WTC11 (cell line): ENCODE results near the gene ZNF292. TPM values are rescaled to one million over a fixed set of nuclear protein-coding genes. Genes with fewer than 3 reads are reported as not detected.

Experiments
- ATAC-seq: fragments of 200-7000 bp; cut with Tn5 transposase; 2 replicates; pipeline ENCODE4 v1.10.0; 2021; ENCODE audit warnings: mild to moderate bottlenecking, moderate library complexity
- CTCF ChIA-PET: fragments of 300-600 bp; sonication (Branson Sonifier 250); formaldehyde crosslinking; loops from one replicate; lab custom pipeline; 2021; ENCODE audit warnings: antibody characterized with exemption; lab: Charles Lee
- POLR2A ChIA-PET: fragments of 350-600 bp; sonication (Branson Sonifier 250); formaldehyde crosslinking; loops from one replicate; lab custom pipeline; 2021; ENCODE audit warnings: antibody characterized with exemption; lab: Charles Lee
- DNase-seq: peaks from one replicate; pipeline ENCODE4 v3.0.0; 2021; ENCODE audit warnings: low spot score
- H3K27ac Mint-ChIP-seq: 2 replicates; pipeline ENCODE4 v1.8.0; 2021; ENCODE audit warnings: mixed read lengths
- H3K27me3 Mint-ChIP-seq: 2 replicates; pipeline ENCODE4 v1.8.0; 2021; ENCODE audit warnings: low read depth, mild to moderate bottlenecking, moderate library complexity, mixed read lengths
- H3K36me3 Mint-ChIP-seq: 2 replicates; pipeline ENCODE4 v1.8.0; 2021; ENCODE audit warnings: mixed read lengths
- H3K4me1 Mint-ChIP-seq: 2 replicates; pipeline ENCODE4 v1.8.0; 2022; ENCODE audit warnings: mixed read lengths
- H3K4me3 Mint-ChIP-seq: 2 replicates; pipeline ENCODE4 v1.8.0; 2021; ENCODE audit warnings: mild to moderate bottlenecking, moderate library complexity, mixed read lengths
- H3K9me3 Mint-ChIP-seq: 2 replicates; pipeline ENCODE4 v1.8.0; 2021; ENCODE audit warnings: mixed read lengths
- CREM ChIP-seq: sonication (generic); formaldehyde crosslinking; IDR thresholded peaks from 2 replicates; pipeline ENCODE4 v1.8.1; 2022; ENCODE audit warnings: mild to moderate bottlenecking, missing genetic modification reagents, moderate library complexity
- FOXK1 ChIP-seq: sonication (generic); formaldehyde crosslinking; IDR thresholded peaks from 2 replicates; pipeline ENCODE4 v1.8.0; 2022; ENCODE audit warnings: mild to moderate bottlenecking, moderate library complexity, missing genetic modification reagents
- GRHL2 ChIP-seq: fragments of 250-450 bp; sonication (Bioruptor Pico); IDR thresholded peaks from 2 replicates; pipeline ENCODE4 v1.8.0; 2022; ENCODE audit warnings: mild to moderate bottlenecking, moderate library complexity; ENCODE audit not compliant: insufficient replicate concordance, severe bottlenecking
- KAT7 ChIP-seq: sonication (generic); formaldehyde crosslinking; IDR thresholded peaks from 2 replicates; pipeline ENCODE4 v1.8.1; 2023; ENCODE audit warnings: missing genetic modification reagents, mild to moderate bottlenecking, borderline replicate concordance
- MXD4 ChIP-seq: fragments of 250-450 bp; sonication (Bioruptor Pico); IDR thresholded peaks from 2 replicates; pipeline ENCODE4 v1.8.0; 2021; ENCODE audit warnings: mild to moderate bottlenecking, moderate library complexity, borderline replicate concordance
- NR1H2 ChIP-seq: sonication (generic); formaldehyde crosslinking; IDR thresholded peaks from 2 replicates; pipeline ENCODE4 v1.9.0; 2021; ENCODE audit warnings: mild to moderate bottlenecking, moderate library complexity, missing genetic modification reagents
- PRRX2 ChIP-seq: fragments of 250-450 bp; sonication (Bioruptor Pico); IDR thresholded peaks from 2 replicates; pipeline ENCODE4 v1.8.0; 2021; ENCODE audit warnings: mild to moderate bottlenecking
- TP53 ChIP-seq: sonication (generic); formaldehyde crosslinking; IDR thresholded peaks from 2 replicates; pipeline ENCODE4 v1.8.1; 2023; ENCODE audit warnings: mild to moderate bottlenecking, missing genetic modification reagents
- ZNF317 ChIP-seq: sonication (generic); formaldehyde crosslinking; IDR thresholded peaks from 2 replicates; pipeline ENCODE4 v1.8.1; 2023; ENCODE audit warnings: low read depth, mild to moderate bottlenecking, moderate library complexity, missing genetic modification reagents, borderline replicate concordance
- ZNF396 ChIP-seq: fragments of 250-450 bp; sonication (Bioruptor Pico); IDR thresholded peaks from 2 replicates; pipeline ENCODE4 v1.8.0; 2021; ENCODE audit warnings: mild to moderate bottlenecking, moderate library complexity, borderline replicate concordance
- total RNA-seq: library from RNA; stranded (reverse); gene quantifications from 3 replicates; pipeline ENCODE4 v1.2.3, GENCODE V29; 2021
- TF ChIP-seq, protein P1 (sequence below): fragments of 250-450 bp; sonication (Bioruptor Pico); IDR thresholded peaks from 2 replicates; pipeline ENCODE4 v1.8.0; 2021; ENCODE audit warnings: mild to moderate bottlenecking
- TF ChIP-seq, protein P2 (sequence below): sonication (generic); formaldehyde crosslinking; IDR thresholded peaks from 2 replicates; pipeline ENCODE4 v1.8.1; 2023; ENCODE audit warnings: mild to moderate bottlenecking, missing genetic modification reagents, borderline replicate concordance
- TF ChIP-seq, protein P3 (sequence below): fragments of 250-450 bp; sonication (Bioruptor Pico); IDR thresholded peaks from 2 replicates; pipeline ENCODE4 v1.9.0; 2021; ENCODE audit warnings: mild to moderate bottlenecking, borderline replicate concordance
- TF ChIP-seq, protein P4 (sequence below): fragments of 250-450 bp; sonication (Bioruptor Pico); IDR thresholded peaks from 2 replicates; pipeline ENCODE4 v2.1.2; 2022; ENCODE audit warnings: mild to moderate bottlenecking, moderate library complexity
- TF ChIP-seq, protein P5 (sequence below): sonication (generic); formaldehyde crosslinking; IDR thresholded peaks from 2 replicates; pipeline ENCODE4 v1.8.0; 2022; ENCODE audit warnings: mild to moderate bottlenecking, missing genetic modification reagents
- TF ChIP-seq, protein P6 (sequence below): sonication (generic); formaldehyde crosslinking; IDR thresholded peaks from 2 replicates; pipeline ENCODE4 v1.8.1; 2023; ENCODE audit warnings: mild to moderate bottlenecking, missing genetic modification reagents, moderate library complexity
- TF ChIP-seq, protein P7 (sequence below): fragments of 250-450 bp; sonication (Bioruptor Pico); IDR thresholded peaks from 2 replicates; pipeline ENCODE4 v1.9.0; 2021; ENCODE audit warnings: mild to moderate bottlenecking
- TF ChIP-seq, protein P8 (sequence below): sonication (generic); formaldehyde crosslinking; IDR thresholded peaks from 2 replicates; pipeline ENCODE4 v1.8.1; 2022; ENCODE audit warnings: low read depth, missing genetic modification reagents, borderline replicate concordance

ZNF292 gene
- total RNA-seq, 1 experiment from 2014 or later: 42.1 TPM

DNA sequence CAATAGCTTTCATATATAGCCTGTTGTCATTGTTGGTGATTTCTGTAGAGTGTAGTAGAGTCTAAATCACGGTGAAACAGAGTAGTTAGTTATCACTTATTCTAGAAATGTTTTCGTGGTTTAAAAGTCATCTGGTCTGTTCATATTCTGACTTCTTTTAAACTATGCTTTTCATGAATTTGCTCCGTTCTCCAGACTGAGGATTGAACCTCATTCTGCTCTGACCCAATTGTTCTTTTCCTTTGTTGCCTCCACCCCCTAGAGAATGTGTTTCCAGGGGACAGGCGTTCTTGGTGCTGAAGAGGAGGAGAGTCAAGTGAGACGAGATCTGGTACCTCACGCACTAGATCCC lies 748 bp upstream of the ZNF292 start:
- no peaks in the 10 kb centered on the region for H3K9me3 Mint-ChIP-seq
- DNase-seq: no peak
- peaks cover 44% of the 10 kb centered on the region for H3K4me1 Mint-ChIP-seq
- H3K4me3 Mint-ChIP-seq: peak overlapping the region; percentile 96
- ATAC-seq: no peak
- POLR2A ChIA-PET: interaction anchor here (0.9 kb wide), 1 partner anchor 619 kb away, joined by 3 read pairs; no protein-coding TSS in a partner anchor
- H3K27me3 Mint-ChIP-seq: peaks cover 23% of the 10 kb centered on the region
- peaks cover 16% of the 10 kb centered on the region for H3K36me3 Mint-ChIP-seq
- H3K27ac Mint-ChIP-seq: peak overlapping the region; percentile 99
- CTCF ChIA-PET: interaction anchor here (1.7 kb wide), 1 partner anchor 76 kb away, joined by 6 read pairs; no protein-coding TSS in a partner anchor
- TF ChIP-seq NR1H2 (CRISPR knock-in tag): no peak
- TF ChIP-seq MXD4: no peak
- TF ChIP-seq KAT7 (CRISPR knock-in tag): no peak
- TF ChIP-seq, protein P1, sequence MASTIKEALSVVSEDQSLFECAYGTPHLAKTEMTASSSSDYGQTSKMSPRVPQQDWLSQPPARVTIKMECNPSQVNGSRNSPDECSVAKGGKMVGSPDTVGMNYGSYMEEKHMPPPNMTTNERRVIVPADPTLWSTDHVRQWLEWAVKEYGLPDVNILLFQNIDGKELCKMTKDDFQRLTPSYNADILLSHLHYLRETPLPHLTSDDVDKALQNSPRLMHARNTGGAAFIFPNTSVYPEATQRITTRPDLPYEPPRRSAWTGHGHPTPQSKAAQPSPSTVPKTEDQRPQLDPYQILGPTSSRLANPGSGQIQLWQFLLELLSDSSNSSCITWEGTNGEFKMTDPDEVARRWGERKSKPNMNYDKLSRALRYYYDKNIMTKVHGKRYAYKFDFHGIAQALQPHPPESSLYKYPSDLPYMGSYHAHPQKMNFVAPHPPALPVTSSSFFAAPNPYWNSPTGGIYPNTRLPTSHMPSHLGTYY (CRISPR knock-in tag): no peak
- TF ChIP-seq, protein P2, sequence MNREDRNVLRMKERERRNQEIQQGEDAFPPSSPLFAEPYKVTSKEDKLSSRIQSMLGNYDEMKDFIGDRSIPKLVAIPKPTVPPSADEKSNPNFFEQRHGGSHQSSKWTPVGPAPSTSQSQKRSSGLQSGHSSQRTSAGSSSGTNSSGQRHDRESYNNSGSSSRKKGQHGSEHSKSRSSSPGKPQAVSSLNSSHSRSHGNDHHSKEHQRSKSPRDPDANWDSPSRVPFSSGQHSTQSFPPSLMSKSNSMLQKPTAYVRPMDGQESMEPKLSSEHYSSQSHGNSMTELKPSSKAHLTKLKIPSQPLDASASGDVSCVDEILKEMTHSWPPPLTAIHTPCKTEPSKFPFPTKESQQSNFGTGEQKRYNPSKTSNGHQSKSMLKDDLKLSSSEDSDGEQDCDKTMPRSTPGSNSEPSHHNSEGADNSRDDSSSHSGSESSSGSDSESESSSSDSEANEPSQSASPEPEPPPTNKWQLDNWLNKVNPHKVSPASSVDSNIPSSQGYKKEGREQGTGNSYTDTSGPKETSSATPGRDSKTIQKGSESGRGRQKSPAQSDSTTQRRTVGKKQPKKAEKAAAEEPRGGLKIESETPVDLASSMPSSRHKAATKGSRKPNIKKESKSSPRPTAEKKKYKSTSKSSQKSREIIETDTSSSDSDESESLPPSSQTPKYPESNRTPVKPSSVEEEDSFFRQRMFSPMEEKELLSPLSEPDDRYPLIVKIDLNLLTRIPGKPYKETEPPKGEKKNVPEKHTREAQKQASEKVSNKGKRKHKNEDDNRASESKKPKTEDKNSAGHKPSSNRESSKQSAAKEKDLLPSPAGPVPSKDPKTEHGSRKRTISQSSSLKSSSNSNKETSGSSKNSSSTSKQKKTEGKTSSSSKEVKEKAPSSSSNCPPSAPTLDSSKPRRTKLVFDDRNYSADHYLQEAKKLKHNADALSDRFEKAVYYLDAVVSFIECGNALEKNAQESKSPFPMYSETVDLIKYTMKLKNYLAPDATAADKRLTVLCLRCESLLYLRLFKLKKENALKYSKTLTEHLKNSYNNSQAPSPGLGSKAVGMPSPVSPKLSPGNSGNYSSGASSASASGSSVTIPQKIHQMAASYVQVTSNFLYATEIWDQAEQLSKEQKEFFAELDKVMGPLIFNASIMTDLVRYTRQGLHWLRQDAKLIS: no peak
- TF ChIP-seq TP53: no peak
- TF ChIP-seq FOXK1: no peak
- TF ChIP-seq PRRX2 (CRISPR knock-in tag): no peak
- TF ChIP-seq ZNF317 (CRISPR knock-in tag): no peak
- TF ChIP-seq, protein P3, sequence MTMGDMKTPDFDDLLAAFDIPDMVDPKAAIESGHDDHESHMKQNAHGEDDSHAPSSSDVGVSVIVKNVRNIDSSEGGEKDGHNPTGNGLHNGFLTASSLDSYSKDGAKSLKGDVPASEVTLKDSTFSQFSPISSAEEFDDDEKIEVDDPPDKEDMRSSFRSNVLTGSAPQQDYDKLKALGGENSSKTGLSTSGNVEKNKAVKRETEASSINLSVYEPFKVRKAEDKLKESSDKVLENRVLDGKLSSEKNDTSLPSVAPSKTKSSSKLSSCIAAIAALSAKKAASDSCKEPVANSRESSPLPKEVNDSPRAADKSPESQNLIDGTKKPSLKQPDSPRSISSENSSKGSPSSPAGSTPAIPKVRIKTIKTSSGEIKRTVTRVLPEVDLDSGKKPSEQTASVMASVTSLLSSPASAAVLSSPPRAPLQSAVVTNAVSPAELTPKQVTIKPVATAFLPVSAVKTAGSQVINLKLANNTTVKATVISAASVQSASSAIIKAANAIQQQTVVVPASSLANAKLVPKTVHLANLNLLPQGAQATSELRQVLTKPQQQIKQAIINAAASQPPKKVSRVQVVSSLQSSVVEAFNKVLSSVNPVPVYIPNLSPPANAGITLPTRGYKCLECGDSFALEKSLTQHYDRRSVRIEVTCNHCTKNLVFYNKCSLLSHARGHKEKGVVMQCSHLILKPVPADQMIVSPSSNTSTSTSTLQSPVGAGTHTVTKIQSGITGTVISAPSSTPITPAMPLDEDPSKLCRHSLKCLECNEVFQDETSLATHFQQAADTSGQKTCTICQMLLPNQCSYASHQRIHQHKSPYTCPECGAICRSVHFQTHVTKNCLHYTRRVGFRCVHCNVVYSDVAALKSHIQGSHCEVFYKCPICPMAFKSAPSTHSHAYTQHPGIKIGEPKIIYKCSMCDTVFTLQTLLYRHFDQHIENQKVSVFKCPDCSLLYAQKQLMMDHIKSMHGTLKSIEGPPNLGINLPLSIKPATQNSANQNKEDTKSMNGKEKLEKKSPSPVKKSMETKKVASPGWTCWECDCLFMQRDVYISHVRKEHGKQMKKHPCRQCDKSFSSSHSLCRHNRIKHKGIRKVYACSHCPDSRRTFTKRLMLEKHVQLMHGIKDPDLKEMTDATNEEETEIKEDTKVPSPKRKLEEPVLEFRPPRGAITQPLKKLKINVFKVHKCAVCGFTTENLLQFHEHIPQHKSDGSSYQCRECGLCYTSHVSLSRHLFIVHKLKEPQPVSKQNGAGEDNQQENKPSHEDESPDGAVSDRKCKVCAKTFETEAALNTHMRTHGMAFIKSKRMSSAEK: no peak
- TF ChIP-seq, protein P4, sequence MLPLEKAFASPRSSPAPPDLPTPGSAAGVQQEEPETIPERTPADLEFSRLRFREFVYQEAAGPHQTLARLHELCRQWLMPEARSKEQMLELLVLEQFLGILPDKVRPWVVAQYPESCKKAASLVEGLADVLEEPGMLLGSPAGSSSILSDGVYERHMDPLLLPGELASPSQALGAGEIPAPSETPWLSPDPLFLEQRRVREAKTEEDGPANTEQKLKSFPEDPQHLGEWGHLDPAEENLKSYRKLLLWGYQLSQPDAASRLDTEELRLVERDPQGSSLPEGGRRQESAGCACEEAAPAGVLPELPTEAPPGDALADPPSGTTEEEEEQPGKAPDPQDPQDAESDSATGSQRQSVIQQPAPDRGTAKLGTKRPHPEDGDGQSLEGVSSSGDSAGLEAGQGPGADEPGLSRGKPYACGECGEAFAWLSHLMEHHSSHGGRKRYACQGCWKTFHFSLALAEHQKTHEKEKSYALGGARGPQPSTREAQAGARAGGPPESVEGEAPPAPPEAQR (CRISPR knock-in tag): no peak
- TF ChIP-seq CREM (CRISPR knock-in tag): no peak
- TF ChIP-seq GRHL2 (CRISPR knock-in tag): no peak
- TF ChIP-seq, protein P5, sequence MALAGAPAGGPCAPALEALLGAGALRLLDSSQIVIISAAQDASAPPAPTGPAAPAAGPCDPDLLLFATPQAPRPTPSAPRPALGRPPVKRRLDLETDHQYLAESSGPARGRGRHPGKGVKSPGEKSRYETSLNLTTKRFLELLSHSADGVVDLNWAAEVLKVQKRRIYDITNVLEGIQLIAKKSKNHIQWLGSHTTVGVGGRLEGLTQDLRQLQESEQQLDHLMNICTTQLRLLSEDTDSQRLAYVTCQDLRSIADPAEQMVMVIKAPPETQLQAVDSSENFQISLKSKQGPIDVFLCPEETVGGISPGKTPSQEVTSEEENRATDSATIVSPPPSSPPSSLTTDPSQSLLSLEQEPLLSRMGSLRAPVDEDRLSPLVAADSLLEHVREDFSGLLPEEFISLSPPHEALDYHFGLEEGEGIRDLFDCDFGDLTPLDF (CRISPR knock-in tag): no peak
- TF ChIP-seq ZNF396 (CRISPR knock-in tag): no peak
- TF ChIP-seq, protein P6, sequence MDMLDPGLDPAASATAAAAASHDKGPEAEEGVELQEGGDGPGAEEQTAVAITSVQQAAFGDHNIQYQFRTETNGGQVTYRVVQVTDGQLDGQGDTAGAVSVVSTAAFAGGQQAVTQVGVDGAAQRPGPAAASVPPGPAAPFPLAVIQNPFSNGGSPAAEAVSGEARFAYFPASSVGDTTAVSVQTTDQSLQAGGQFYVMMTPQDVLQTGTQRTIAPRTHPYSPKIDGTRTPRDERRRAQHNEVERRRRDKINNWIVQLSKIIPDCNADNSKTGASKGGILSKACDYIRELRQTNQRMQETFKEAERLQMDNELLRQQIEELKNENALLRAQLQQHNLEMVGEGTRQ (CRISPR knock-in tag): no peak
- TF ChIP-seq, protein P7, sequence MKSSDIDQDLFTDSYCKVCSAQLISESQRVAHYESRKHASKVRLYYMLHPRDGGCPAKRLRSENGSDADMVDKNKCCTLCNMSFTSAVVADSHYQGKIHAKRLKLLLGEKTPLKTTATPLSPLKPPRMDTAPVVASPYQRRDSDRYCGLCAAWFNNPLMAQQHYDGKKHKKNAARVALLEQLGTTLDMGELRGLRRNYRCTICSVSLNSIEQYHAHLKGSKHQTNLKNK: no peak
- TF ChIP-seq, protein P8, sequence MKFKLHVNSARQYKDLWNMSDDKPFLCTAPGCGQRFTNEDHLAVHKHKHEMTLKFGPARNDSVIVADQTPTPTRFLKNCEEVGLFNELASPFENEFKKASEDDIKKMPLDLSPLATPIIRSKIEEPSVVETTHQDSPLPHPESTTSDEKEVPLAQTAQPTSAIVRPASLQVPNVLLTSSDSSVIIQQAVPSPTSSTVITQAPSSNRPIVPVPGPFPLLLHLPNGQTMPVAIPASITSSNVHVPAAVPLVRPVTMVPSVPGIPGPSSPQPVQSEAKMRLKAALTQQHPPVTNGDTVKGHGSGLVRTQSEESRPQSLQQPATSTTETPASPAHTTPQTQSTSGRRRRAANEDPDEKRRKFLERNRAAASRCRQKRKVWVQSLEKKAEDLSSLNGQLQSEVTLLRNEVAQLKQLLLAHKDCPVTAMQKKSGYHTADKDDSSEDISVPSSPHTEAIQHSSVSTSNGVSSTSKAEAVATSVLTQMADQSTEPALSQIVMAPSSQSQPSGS (CRISPR knock-in tag): no peak
